Measurements from ENCODE around the gene FUT8.
"Not testable (repeated sequence)": the region's sequence is repeated elsewhere in the genome, so short reads cannot be mapped to it uniquely, and the experiment has no call there.

Gene FUT8

GRCh38 chr14:65709576-65709975 is 297.0 kb downstream of the FUT8 start:
- no peak for DNase-seq (ENCODE audit: low read depth, low spot score)

GRCh38 chr14:65716813-65717212 is 304.3 kb downstream of the FUT8 start:
- not testable (repeated sequence) for DNase-seq (ENCODE audit: low read depth, low spot score)

GRCh38 chr14:65717384-65717915 is 304.9 kb downstream of the FUT8 start:
- not testable (repeated sequence) for DNase-seq (ENCODE audit: low read depth, low spot score)

- DNase-seq (ENCODE audit: low read depth, low spot score): no peak
These were observed 306.1 kb downstream of the FUT8 start for GRCh38 chr14:65718629-65719028.

GRCh38 chr14:65720171-65720570 is 307.6 kb downstream of the FUT8 start:
- DNase-seq (ENCODE audit: low read depth, low spot score): no peak

- DNase-seq (ENCODE audit: low read depth, low spot score): no peak
These were observed 308.2 kb downstream of the FUT8 start for GRCh38 chr14:65720743-65721142.

- no peak for DNase-seq (ENCODE audit: low read depth, low spot score)
These were observed 310.8 kb downstream of the FUT8 start for GRCh38 chr14:65723348-65723747.

- DNase-seq (ENCODE audit: low read depth, low spot score): no peak
These were observed 316.1 kb downstream of the FUT8 start for GRCh38 chr14:65728604-65729003.

GRCh38 chr14:65729566-65729965 is 317.0 kb downstream of the FUT8 start:
- DNase-seq (ENCODE audit: low read depth, low spot score): no peak

GRCh38 chr14:65731933-65732506 is 319.5 kb downstream of the FUT8 start:
- DNase-seq (ENCODE audit: low read depth, low spot score): no peak

- no peak for DNase-seq (ENCODE audit: low read depth, low spot score)
These were observed 325.8 kb downstream of the FUT8 start for GRCh38 chr14:65738339-65738738.

- DNase-seq (ENCODE audit: low read depth, low spot score): no peak
These were observed 333.1 kb downstream of the FUT8 start for GRCh38 chr14:65745396-65746190.

GRCh38 chr14:65748796-65749195 is 336.3 kb downstream of the FUT8 start:
- DNase-seq (ENCODE audit: low read depth, low spot score): no peak

GRCh38 chr14:65749287-65749686 is 336.8 kb downstream of the FUT8 start:
- DNase-seq (ENCODE audit: low read depth, low spot score): no peak

- no peak for DNase-seq (ENCODE audit: low read depth, low spot score)
These were observed 338.4 kb downstream of the FUT8 start for GRCh38 chr14:65750906-65751305.

GRCh38 chr14:65751510-65751909 is 339.0 kb downstream of the FUT8 start:
- no peak for DNase-seq (ENCODE audit: low read depth, low spot score)

GRCh38 chr14:65753061-65753460 is 340.5 kb downstream of the FUT8 start:
- DNase-seq (ENCODE audit: low read depth, low spot score): no peak

GRCh38 chr14:65755331-65755730 is 342.8 kb downstream of the FUT8 start:
- no peak for DNase-seq (ENCODE audit: low read depth, low spot score)

GRCh38 chr14:65756880-65757279 is 344.4 kb downstream of the FUT8 start:
- no peak for DNase-seq (ENCODE audit: low read depth, low spot score)

- DNase-seq (ENCODE audit: low read depth, low spot score): no peak
These were observed 356.6 kb downstream of the FUT8 start for GRCh38 chr14:65769151-65769550.

GRCh38 chr14:65770681-65771080 is 358.2 kb downstream of the FUT8 start:
- no peak for DNase-seq (ENCODE audit: low read depth, low spot score)

GRCh38 chr14:65771271-65771670 is 358.7 kb downstream of the FUT8 start:
- DNase-seq (ENCODE audit: low read depth, low spot score): no peak

GRCh38 chr14:65772466-65772865 is 359.9 kb downstream of the FUT8 start:
- no peak for DNase-seq (ENCODE audit: low read depth, low spot score)
